HEK293T (cell line): ENCODE data around the gene OR8D2.

Experiments used
- CTCF ChIA-PET: fragments of 350-600 bp; formaldehyde crosslinking; extraction: SDS; loops from one replicate; lab custom pipeline; 2021; ENCODE audit warnings: antibody characterized with exemption, inconsistent platforms; lab: Yijun Ruan, JAX
- POLR2A ChIA-PET: fragments of 350-600 bp; formaldehyde crosslinking; extraction: SDS; loops from one replicate; lab custom pipeline; 2020; ENCODE audit warnings: antibody characterized with exemption, inconsistent platforms; lab: Yijun Ruan, JAX
- DNase-seq: peaks from one replicate; pipeline ENCODE4 v3.0.0; 2012; ENCODE audit warnings: mixed read lengths; ENCODE audit errors: extremely low spot score
- ARNT ChIP-seq: fragments of 450-650 bp; IDR thresholded peaks from 2 replicates; pipeline ENCODE4 v1.6.1; 2017; ENCODE audit warnings: mild to moderate bottlenecking
- BHLHE40 ChIP-seq: fragments of 450-650 bp; IDR thresholded peaks from 2 replicates; pipeline ENCODE4 v1.6.1; 2016; ENCODE audit warnings: mild to moderate bottlenecking, moderate library complexity, borderline replicate concordance
- CTBP1 ChIP-seq: fragments of 450-650 bp; IDR thresholded peaks from 2 replicates; pipeline ENCODE4 v1.6.1; 2016; ENCODE audit warnings: borderline replicate concordance
- ELF4 ChIP-seq: fragments of 450-650 bp; IDR thresholded peaks from 2 replicates; pipeline ENCODE4 v1.6.1; 2017; ENCODE audit warnings: antibody characterized with exemption
- FOXA1 ChIP-seq: fragments of 450-650 bp; IDR thresholded peaks from 2 replicates; pipeline ENCODE4 v1.6.1; 2016; ENCODE audit warnings: mild to moderate bottlenecking
- FOXK2 ChIP-seq: fragments of 450-650 bp; IDR thresholded peaks from 2 replicates; pipeline ENCODE4 v1.6.1; 2016; ENCODE audit warnings: mild to moderate bottlenecking
- FOXM1 ChIP-seq: fragments of 450-650 bp; IDR thresholded peaks from 2 replicates; pipeline ENCODE4 v1.6.1; 2017; ENCODE audit warnings: mild to moderate bottlenecking, borderline replicate concordance
- HDGF ChIP-seq: fragments of 450-650 bp; IDR thresholded peaks from 2 replicates; pipeline ENCODE4 v1.6.1; 2017; ENCODE audit warnings: antibody characterized with exemption, borderline replicate concordance
- L3MBTL2 ChIP-seq: fragments of 450-650 bp; conservative IDR thresholded peaks from 2 replicates; pipeline ENCODE4 v1.6.1; 2016; ENCODE audit warnings: mild to moderate bottlenecking
- LEF1 ChIP-seq: fragments of 450-650 bp; IDR thresholded peaks from 2 replicates; pipeline ENCODE4 v1.6.1; 2017; ENCODE audit warnings: mild to moderate bottlenecking, borderline replicate concordance
- NFRKB ChIP-seq: fragments of 450-650 bp; IDR thresholded peaks from 2 replicates; pipeline ENCODE4 v1.6.1; 2016; ENCODE audit warnings: mild to moderate bottlenecking, moderate library complexity
- SP1 ChIP-seq: fragments of 450-650 bp; IDR thresholded peaks from 2 replicates; pipeline ENCODE4 v1.6.1; 2017
- SUZ12 ChIP-seq: fragments of 450-650 bp; IDR thresholded peaks from 2 replicates; pipeline ENCODE4 v1.6.1; 2016; ENCODE audit warnings: mild to moderate bottlenecking
- TARDBP ChIP-seq: fragments of 450-650 bp; IDR thresholded peaks from 2 replicates; pipeline ENCODE4 v1.6.1; 2016
- ZNF384 ChIP-seq: fragments of 450-650 bp; IDR thresholded peaks from 2 replicates; pipeline ENCODE4 v1.6.1; 2016
- TF ChIP-seq, protein P1 (sequence below): fragments of 450-650 bp; IDR thresholded peaks from 2 replicates; pipeline ENCODE4 v1.6.1; 2016

The OR8D2 gene

DNA sequence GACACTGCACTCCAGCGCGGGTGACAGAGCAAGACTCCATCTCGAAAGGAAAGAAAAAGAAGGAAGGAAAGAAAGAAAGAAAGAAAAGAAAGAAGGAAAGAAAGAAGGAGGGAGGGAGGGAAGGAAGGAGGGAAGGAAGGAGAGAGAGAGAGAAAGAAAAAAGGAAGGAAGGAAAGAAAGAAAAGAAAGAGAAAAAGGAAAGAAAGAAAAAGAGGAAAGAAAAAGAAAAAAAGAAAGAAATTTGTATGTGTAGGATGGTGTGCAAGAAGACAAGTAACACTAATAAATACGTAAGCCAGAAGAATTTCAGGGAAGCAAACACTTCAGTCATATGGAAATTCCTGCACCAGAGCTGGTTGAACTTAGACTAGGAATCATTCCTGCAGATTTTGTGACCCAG is 6.9 kb downstream of the OR8D2 start:
- ChIA-PET POLR2A (no interaction called here), CTCF (no interaction called here)
- TF ChIP-seq, protein P1, sequence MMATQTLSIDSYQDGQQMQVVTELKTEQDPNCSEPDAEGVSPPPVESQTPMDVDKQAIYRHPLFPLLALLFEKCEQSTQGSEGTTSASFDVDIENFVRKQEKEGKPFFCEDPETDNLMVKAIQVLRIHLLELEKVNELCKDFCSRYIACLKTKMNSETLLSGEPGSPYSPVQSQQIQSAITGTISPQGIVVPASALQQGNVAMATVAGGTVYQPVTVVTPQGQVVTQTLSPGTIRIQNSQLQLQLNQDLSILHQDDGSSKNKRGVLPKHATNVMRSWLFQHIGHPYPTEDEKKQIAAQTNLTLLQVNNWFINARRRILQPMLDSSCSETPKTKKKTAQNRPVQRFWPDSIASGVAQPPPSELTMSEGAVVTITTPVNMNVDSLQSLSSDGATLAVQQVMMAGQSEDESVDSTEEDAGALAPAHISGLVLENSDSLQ = no peak
- TF ChIP-seq SUZ12 (no peak), SP1 (no peak), HDGF (no peak), LEF1 (no peak), CTBP1 (no peak), FOXA1 (no peak), NFRKB (no peak), ELF4 (no peak), ZNF384 (no peak), L3MBTL2 (no peak), BHLHE40 (no peak), ARNT (no peak), FOXK2 (no peak), FOXM1 (no peak), TARDBP (no peak)
- DNase-seq = no peak

DNA sequence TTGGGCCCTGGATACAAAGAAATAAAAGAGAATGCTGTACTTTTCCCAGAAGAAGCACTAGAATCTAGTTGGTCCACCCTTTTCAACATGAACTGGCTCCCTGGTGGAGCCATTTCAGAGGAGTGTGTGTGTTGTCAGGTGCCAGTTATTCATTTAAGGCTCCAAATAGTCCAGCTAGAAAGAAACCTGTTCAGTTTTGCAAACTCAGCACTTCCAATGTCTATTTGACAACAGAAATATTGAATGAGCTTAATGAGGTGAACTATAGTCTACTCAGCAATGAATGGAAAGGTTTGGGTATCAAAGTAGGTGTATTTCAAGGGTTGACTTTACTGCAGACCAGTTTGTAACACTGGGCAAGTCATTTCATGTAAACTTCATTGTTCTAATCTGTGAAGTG is 8.3 kb downstream of the OR8D2 start:
- no peak for DNase-seq
- CTCF ChIA-PET = no interaction called here

DNA sequence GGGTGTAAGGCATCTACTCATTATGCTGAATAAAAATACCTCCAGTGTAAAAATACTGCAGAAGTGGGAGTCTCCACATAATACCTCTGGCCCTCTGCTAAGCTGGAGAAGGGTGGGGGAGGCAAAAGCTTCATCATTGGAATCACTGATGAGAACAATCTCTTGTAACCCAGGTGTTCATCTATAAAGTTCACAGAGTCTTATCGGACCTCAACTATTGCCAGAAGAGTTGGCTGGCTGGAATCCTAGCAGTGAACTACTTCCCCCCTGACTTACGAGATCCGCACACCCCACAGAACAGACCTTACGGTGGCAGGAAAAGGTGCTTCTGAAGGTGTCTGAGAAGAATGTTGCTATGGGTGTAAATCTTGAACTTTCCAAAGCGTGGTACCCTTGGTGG is 8.7 kb downstream of the OR8D2 start:
- ChIA-PET POLR2A (no interaction called here), CTCF (no interaction called here)
- DNase-seq = no peak
- TF ChIP-seq, protein P1 = no peak
- TF ChIP-seq LEF1 = no peak
- no peak for TF ChIP-seq ARNT
- no peak for TF ChIP-seq SP1
- TF ChIP-seq BHLHE40 = no peak
- no peak for TF ChIP-seq NFRKB
- TF ChIP-seq TARDBP = no peak
- TF ChIP-seq ELF4 = no peak
- TF ChIP-seq ZNF384 = no peak
- TF ChIP-seq FOXK2 = no peak
- TF ChIP-seq L3MBTL2 = no peak
- TF ChIP-seq FOXM1 = no peak
- no peak for TF ChIP-seq CTBP1
- TF ChIP-seq FOXA1 = no peak
- no peak for TF ChIP-seq SUZ12

More for the DNA sequence above, 8.3 kb downstream of the OR8D2 start:
- no peak for TF ChIP-seq SP1
- TF ChIP-seq TARDBP = no peak
- no peak for TF ChIP-seq ARNT
- TF ChIP-seq HDGF = no peak
- TF ChIP-seq ZNF384 = no peak
- TF ChIP-seq CTBP1 = no peak
- TF ChIP-seq BHLHE40 = no peak
- no peak for TF ChIP-seq ELF4
- no peak for TF ChIP-seq FOXM1
- TF ChIP-seq FOXA1 = no peak
- TF ChIP-seq L3MBTL2 = no peak
- POLR2A ChIA-PET = no interaction called here

DNA sequence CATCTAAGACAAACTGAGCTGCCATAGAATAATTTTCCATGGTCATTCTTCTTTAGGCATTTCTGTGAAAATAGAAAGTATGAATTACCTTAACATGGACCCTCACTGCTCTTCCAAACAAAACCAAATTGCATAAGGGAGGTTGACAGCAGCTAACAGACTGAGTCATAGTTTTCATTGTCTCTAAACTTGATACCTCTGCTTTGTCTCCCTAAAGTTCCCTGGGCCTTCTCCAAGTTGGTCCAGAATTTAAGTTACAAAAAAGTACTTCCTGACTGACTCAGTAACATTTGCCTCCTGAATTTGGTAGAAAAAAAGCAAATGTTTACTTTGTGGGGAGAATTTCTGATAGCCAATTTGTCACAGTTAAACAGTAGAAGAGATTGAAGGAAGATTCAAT is 9.3 kb downstream of the OR8D2 start:
- DNase-seq = no peak
- TF ChIP-seq SUZ12 = no peak
- TF ChIP-seq CTBP1 = no peak
- no peak for TF ChIP-seq ZNF384
- no peak for TF ChIP-seq FOXM1
- TF ChIP-seq SP1 = no peak
- TF ChIP-seq NFRKB = no peak
- ChIA-PET CTCF (no interaction called here), POLR2A (no interaction called here)

DNA sequence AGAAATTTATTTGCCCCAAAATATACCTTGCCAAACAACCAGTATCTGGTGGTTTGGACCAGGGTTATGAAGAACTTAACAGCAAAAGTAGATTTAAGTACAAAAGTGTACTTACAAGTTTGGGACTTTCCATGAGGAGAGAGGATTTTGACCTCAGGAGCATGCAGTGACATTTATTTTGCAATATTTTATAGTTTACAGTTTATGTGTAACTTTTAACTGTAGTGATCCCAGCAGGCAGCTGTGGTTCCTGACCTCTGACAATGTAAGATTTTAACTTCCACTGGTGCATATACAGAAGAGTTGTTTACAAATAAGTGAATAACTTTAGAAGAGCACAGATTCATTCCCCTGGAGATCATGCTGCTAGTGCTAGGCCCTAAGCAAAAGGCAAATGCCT is 12.9 kb downstream of the OR8D2 start:
- ChIA-PET POLR2A (no interaction called here), CTCF (no interaction called here)
- DNase-seq = no peak
- TF ChIP-seq SUZ12 = no peak
- no peak for TF ChIP-seq NFRKB
- no peak for TF ChIP-seq LEF1
- TF ChIP-seq ZNF384 = no peak
- no peak for TF ChIP-seq ARNT
- TF ChIP-seq, protein P1 = no peak
- TF ChIP-seq FOXA1 = no peak
- TF ChIP-seq FOXK2 = no peak
- no peak for TF ChIP-seq TARDBP
- no peak for TF ChIP-seq SP1
- TF ChIP-seq HDGF = no peak
- no peak for TF ChIP-seq L3MBTL2
- no peak for TF ChIP-seq ELF4
- no peak for TF ChIP-seq BHLHE40
- no peak for TF ChIP-seq FOXM1

DNA sequence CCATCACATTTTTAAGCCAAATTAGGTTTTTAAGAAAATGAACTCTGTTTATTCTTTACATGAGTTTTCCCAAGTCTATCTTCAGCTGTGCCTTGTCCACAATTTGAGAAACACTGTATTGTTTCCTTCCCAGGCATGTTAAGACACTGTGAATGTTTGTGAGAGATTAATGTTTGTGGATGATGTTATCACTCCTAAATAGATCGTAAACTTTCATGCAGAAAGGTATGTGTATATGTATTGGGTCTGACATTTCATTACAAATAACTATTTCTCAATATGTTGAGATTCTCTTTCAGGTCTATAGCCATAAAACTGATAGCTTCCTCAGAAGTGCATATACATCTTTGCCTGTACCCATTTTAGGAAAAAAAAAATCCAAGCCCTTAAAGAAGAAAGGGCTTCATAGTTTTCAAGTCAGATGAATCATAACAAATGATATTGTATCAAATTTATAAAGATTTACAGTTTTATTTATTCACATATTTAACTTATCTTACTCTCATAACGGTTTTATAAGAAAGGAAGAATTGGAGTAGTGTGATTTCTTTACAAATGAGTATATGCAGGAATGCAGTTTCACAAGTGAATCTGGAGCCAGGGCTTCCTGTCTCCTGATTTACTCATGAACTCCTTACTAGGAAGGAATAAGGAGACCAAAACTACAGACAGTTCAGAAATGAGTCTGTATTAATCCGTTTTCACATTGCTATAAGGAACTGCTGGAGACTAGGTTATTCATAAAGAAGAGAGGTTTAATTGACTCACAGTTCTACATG is 17.5 kb downstream of the OR8D2 start:
- POLR2A ChIA-PET = no interaction called here
- TF ChIP-seq LEF1 = no peak
- TF ChIP-seq BHLHE40 = no peak
- TF ChIP-seq CTBP1 = no peak
- TF ChIP-seq HDGF = no peak
- no peak for TF ChIP-seq NFRKB
- TF ChIP-seq FOXM1 = no peak
- TF ChIP-seq ARNT = no peak
- TF ChIP-seq L3MBTL2 = no peak
- no peak for TF ChIP-seq ELF4
- TF ChIP-seq FOXA1 = no peak
- TF ChIP-seq SP1 = no peak
- TF ChIP-seq, protein P1 = no peak
- TF ChIP-seq ZNF384 = no peak
- no peak for TF ChIP-seq SUZ12
- no peak for TF ChIP-seq TARDBP
- no peak for TF ChIP-seq FOXK2
- CTCF ChIA-PET = no interaction called here
- DNase-seq = no peak
